IPS DF 4.7 (cell line): ENCODE data around the gene SLC25A39.
A peak's percentile ranks its signal among the peaks of the same experiment; 100 is the strongest.
"Not testable (repeated sequence)": the region's sequence is repeated elsewhere in the genome, so short reads cannot be mapped to it uniquely, and the experiment has no call there.

ENCODE experiments used
- DNase-seq: peaks from one replicate; pipeline ENCODE4 v3.0.0-alpha.2; 2013; ENCODE audit warnings: low spot score; ENCODE audit errors: extremely low read depth

SLC25A39 gene

GRCh38 chr17:44354582-44355561 is 30.2 kb upstream of the SLC25A39 start:
- no peak for DNase-seq

- DNase-seq: no peak
Measured at GRCh38 chr17:44353672-44354331, 29.2 kb upstream of the SLC25A39 start.

- no peak for DNase-seq
Measured at GRCh38 chr17:44352828-44353671, 28.4 kb upstream of the SLC25A39 start.

GRCh38 chr17:44351961-44352827 is 27.6 kb upstream of the SLC25A39 start:
- DNase-seq: no peak

GRCh38 chr17:44351464-44351863 is 26.8 kb upstream of the SLC25A39 start:
- DNase-seq: no peak

GRCh38 chr17:44350733-44351226 is 26.2 kb upstream of the SLC25A39 start:
- no peak for DNase-seq

- DNase-seq: no peak
Measured at GRCh38 chr17:44349553-44350070, 25.0 kb upstream of the SLC25A39 start.

- no peak for DNase-seq
Measured at GRCh38 chr17:44348988-44349364, 24.4 kb upstream of the SLC25A39 start.

- DNase-seq: no peak
Measured at GRCh38 chr17:44348234-44348987, 23.8 kb upstream of the SLC25A39 start.

GRCh38 chr17:44347206-44348055 is 22.8 kb upstream of the SLC25A39 start:
- DNase-seq: not testable (repeated sequence)

GRCh38 chr17:44346064-44346844 is 21.6 kb upstream of the SLC25A39 start:
- no peak for DNase-seq

- no peak for DNase-seq
Measured at GRCh38 chr17:44345454-44346026, 20.9 kb upstream of the SLC25A39 start.

- DNase-seq: peak; percentile 93
Measured at GRCh38 chr17:44344939-44345453, 20.4 kb upstream of the SLC25A39 start, which contains the start of gene GRN. Gene GRN (plus strand): TSS chr17:44345302. CDS start chr17:44349165, 3,863 bp downstream.

GRCh38 chr17:44343510-44344209 is 19.0 kb upstream of the SLC25A39 start:
- no peak for DNase-seq

GRCh38 chr17:44340553-44340952 is 15.9 kb upstream of the SLC25A39 start:
- not testable (repeated sequence) for DNase-seq

- no peak for DNase-seq
Measured at GRCh38 chr17:44338702-44339101, 14.1 kb upstream of the SLC25A39 start.
